Panc1 (cell line): ENCODE data around the gene OR51E2. TPM values are rescaled to one million over a fixed set of nuclear protein-coding genes. Genes with fewer than 3 reads are reported as not detected.

ENCODE experiments used
- ATAC-seq: fragments of 200-7000 bp; cut with Tn5 transposase; 2 replicates; pipeline ENCODE4 v1.9.1; 2020; ENCODE audit warnings: mild to moderate bottlenecking, moderate library complexity
- Bru-seq: library from RNA; stranded (reverse); fragments of 400-500 nt; gene quantifications from one replicate; lab custom pipeline; 2021; lab: Mats Ljungman, UMichigan
- BruChase-seq, 2 experiments: library from RNA; stranded (reverse); fragments of 400-500 nt; gene quantifications; one replicate each; lab custom pipeline; 2021; lab: Mats Ljungman, UMichigan
- BruUV-seq: library from RNA; stranded (reverse); fragments of 400-500 nt; replicated peaks from 2 replicates; lab custom pipeline; 2021; lab: Mats Ljungman, UMichigan
- CTCF ChIA-PET: fragments of 300-600 bp; sonication (Branson Sonifier 250); formaldehyde crosslinking; loops from one replicate; lab custom pipeline; 2022; ENCODE audit warnings: antibody characterized with exemption; lab: Charles Lee
- POLR2A ChIA-PET: fragments of 300-600 bp; sonication (Branson Sonifier 250); formaldehyde crosslinking; loops from one replicate; lab custom pipeline; 2022; ENCODE audit warnings: antibody characterized with exemption; lab: Charles Lee
- DNase-seq: peaks from one replicate; pipeline ENCODE4 v3.0.0-alpha.2; 2010; ENCODE audit warnings: low read depth, low spot score
- H3K27ac ChIP-seq: 2 replicates; pipeline ENCODE4 v1.5.1; 2011; ENCODE audit warnings: mild to moderate bottlenecking, low read length, inconsistent platforms
- H3K27me3 ChIP-seq: fragments of 200-500 bp; sonication (Bioruptor generic); 2 replicates; pipeline ENCODE4 v1.6.0; 2014; ENCODE audit warnings: low read length, inconsistent platforms; ENCODE audit not compliant: control insufficient read depth, insufficient read depth
- H3K36me3 ChIP-seq: fragments of 200-500 bp; sonication (Bioruptor generic); 2 replicates; pipeline ENCODE4 v1.5.1; 2014; ENCODE audit warnings: inconsistent platforms, mild to moderate bottlenecking, low read length, moderate library complexity; ENCODE audit not compliant: control insufficient read depth, insufficient read depth
- H3K4me1 ChIP-seq: 2 replicates; pipeline ENCODE4 v1.5.1; 2011; ENCODE audit warnings: inconsistent platforms, mild to moderate bottlenecking, low read length, moderate library complexity; ENCODE audit not compliant: control insufficient read depth, insufficient read depth
- H3K4me3 ChIP-seq, 2 experiments: 2 replicates each; pipeline ENCODE4 v1.5.1; 2011 to 2012; ENCODE audit warnings: low read depth in 2 of 2, low read length in 2 of 2, mild to moderate bottlenecking in 2 of 2, inconsistent platforms in 1 of 2, moderate library complexity in 1 of 2
- H3K9me3 ChIP-seq: fragments of 200-500 bp; sonication (Bioruptor generic); 2 replicates; pipeline ENCODE4 v1.5.1; 2014; ENCODE audit warnings: low read depth, mild to moderate bottlenecking, inconsistent platforms, low read length, moderate library complexity; ENCODE audit not compliant: control insufficient read depth, insufficient read depth
- CTCF ChIP-seq: fragments of 450-650 bp; IDR thresholded peaks from 2 replicates; pipeline ENCODE4 v1.5.1; 2017; ENCODE audit warnings: mild to moderate bottlenecking
- POLR2AphosphoS5 ChIP-seq: IDR thresholded peaks from 2 replicates; pipeline ENCODE4 v1.6.1; 2012; ENCODE audit warnings: mild to moderate bottlenecking, low read depth, low read length, moderate library complexity
- REST ChIP-seq, 2 experiments: IDR thresholded peaks; 2 replicates each; pipeline ENCODE4 v1.6.1; 2011 to 2012; ENCODE audit warnings: low read depth in 2 of 2, control low read depth in 1 of 2, low read length in 1 of 2, mild to moderate bottlenecking in 1 of 2, moderate library complexity in 1 of 2; ENCODE audit not compliant: insufficient read depth in 1 of 2
- SIN3A ChIP-seq: IDR thresholded peaks from 2 replicates; pipeline ENCODE4 v1.6.1; 2012; ENCODE audit warnings: low read depth, mild to moderate bottlenecking, low read length, moderate library complexity, borderline replicate concordance; ENCODE audit not compliant: insufficient read depth
- TCF7L2 ChIP-seq: IDR thresholded peaks from 2 replicates; pipeline ENCODE4 v1.6.1; 2011; ENCODE audit warnings: mild to moderate bottlenecking, low read depth, low read length, inconsistent platforms
- in situ Hi-C: cut with HindIII; loops from 2 replicates; pipeline ENCODE4 v1.10.0; 2016; ENCODE audit warnings: low sequenced_read_pairs, low pct_unique_long_range_greater_than_20kb
- intact Hi-C: fragments of 100-400 bp; cut with micrococcal nuclease; formaldehyde crosslinking; loops from one replicate; pipeline ENCODE4 v1.10.0; 2022; ENCODE audit not compliant: unreplicated experiment
- long read RNA-seq: library from polyadenylated mRNA; unstranded; transcript quantifications from one replicate; pipeline ENCODE4 v2.0.0, GENCODE V29; 2021; ENCODE audit not compliant: unreplicated experiment
- polyA plus RNA-seq: library from polyadenylated mRNA; unstranded; fragments of >200 nt; gene quantifications from one replicate; pipeline ENCODE4 v1.2.1, GENCODE V29; 2012; ENCODE audit warnings: missing spikeins; ENCODE audit not compliant: insufficient read length
- total RNA-seq: library from RNA; stranded (reverse); gene quantifications from one replicate; pipeline ENCODE4 v1.2.1, GENCODE V29; 2021; ENCODE audit not compliant: unreplicated experiment

The OR51E2 gene
- total RNA-seq: not detected
- polyA plus RNA-seq: not detected
- not detected for Bru-seq, nascent RNA
- not detected for BruChase-seq, experiment 1, labeled RNA remaining after a 2-hour chase
- BruChase-seq, experiment 2, labeled RNA remaining after a 6-hour chase: not detected
- long read RNA-seq: 0 reads

DNA sequence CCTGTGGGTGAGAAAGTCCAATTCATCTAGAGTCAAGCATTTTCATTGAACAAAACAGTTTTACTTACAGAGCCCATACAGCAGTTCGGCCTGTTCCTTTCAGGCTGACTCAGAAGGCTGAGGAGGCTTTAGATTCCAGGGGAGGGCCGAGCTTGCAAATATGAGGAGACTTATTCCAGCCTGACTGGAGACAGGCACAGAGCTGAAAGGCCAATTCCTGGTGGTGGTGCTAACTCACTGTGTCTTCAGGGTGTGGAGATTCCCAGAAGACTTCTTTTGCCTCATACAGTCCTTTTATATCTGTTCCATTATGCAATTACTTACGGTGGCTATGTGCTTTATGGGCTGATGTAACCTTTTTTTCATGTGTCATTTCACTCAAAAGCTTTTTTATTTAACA, at the start of gene OR51E2:
OR51E2 (minus strand) TSS at position 269 of the 400 bp plus-strand sequence. CDS start 15,142 bp downstream, outside the sequence.
- ATAC-seq: no peak
- Histone ChIP-seq H3K4me3 (no peak within 1 kb of the TSS), H3K9me3 (no peaks in the 10 kb centered on the region), H3K27ac (no peak within 1 kb of the TSS), H3K27me3 (no peaks in the 10 kb centered on the region), H3K4me1 (no peaks in the 10 kb centered on the region), H3K36me3 (no peaks in the 10 kb centered on the region)
- ChIA-PET POLR2A (no interaction called here), CTCF (no interaction called here)
- intact Hi-C loops (no loop called here), in situ Hi-C loops (no loop called here)
- DNase-seq: no peak
- BruUV-seq: no TSS peak
- no peak for TF ChIP-seq TCF7L2
- no peak for TF ChIP-seq SIN3A
- TF ChIP-seq CTCF: no peak
- no peak for TF ChIP-seq POLR2AphosphoS5
- no peak for TF ChIP-seq REST (IDR thresholded peaks at IDR 0.05; ENCODE audit: insufficient read depth in 1 of 2, low read depth in 2 of 2, low read length in 1 of 2)

- TF ChIP-seq TCF7L2: no peak
- TF ChIP-seq CTCF: no peak
- TF ChIP-seq REST (IDR thresholded peaks at IDR 0.05; ENCODE audit: insufficient read depth in 1 of 2, low read depth in 2 of 2, low read length in 1 of 2): no peak
- no peak for TF ChIP-seq SIN3A
- TF ChIP-seq POLR2AphosphoS5: no peak
- Histone ChIP-seq H3K4me1 (no peaks in the 10 kb centered on the region), H3K27me3 (no peaks in the 10 kb centered on the region), H3K4me3 (no peak overlapping the region), H3K9me3 (no peaks in the 10 kb centered on the region), H3K36me3 (no peaks in the 10 kb centered on the region), H3K27ac (no peak overlapping the region)
- ATAC-seq: no peak
- intact Hi-C loops (no loop called here), in situ Hi-C loops (no loop called here)
- POLR2A ChIA-PET: no interaction called here
- no peak for DNase-seq
- CTCF ChIA-PET: no interaction called here
- no TSS peak for BruUV-seq
Observed at GRCh38 chr11:4740735-4741134, 43.1 kb upstream of the OR51E2 start.
